ENCODE data around the gene FBLL1. TPM values are rescaled to one million over a fixed set of nuclear protein-coding genes. Genes with fewer than 3 reads are reported as not detected.
"Not testable (repeated sequence)": the region's sequence is repeated elsewhere in the genome, so short reads cannot be mapped to it uniquely, and the experiment has no call there.

Gene FBLL1
- total RNA-seq, 6 experiments from 2014 or later: not detected

DNA sequence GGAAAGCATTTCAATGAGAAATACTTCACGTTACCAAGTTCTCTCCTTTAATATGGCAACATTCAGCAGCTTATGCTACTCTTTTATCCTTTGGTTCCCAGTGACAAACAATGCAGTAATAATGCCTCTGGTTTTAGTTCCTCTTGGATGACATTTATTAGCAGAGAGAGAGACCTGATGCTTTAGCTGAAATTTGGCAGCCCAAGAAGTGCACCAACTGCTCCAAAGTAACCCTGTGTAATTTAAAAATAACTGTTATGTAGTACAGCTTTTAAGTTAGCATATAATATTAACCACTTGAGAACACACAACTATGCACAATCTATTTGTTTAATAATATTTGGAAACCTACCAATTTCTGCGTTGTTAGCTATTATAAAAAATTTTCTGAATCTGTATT lies 28.3 kb downstream of the FBLL1 start:
- no peak for DNase-seq
- Mint-ChIP-seq H3K27ac (no peak overlapping the region), H3K27me3 (ENCODE audit: insufficient read depth) (no peaks in the 10 kb centered on the region), H3K4me1 (ENCODE audit: low read depth) (peaks cover 25% of the 10 kb centered on the region), H3K9me3 (no peaks in the 10 kb centered on the region), H3K4me3 (no peak overlapping the region), H3K36me3 (ENCODE audit: low read depth) (peaks cover 54% of the 10 kb centered on the region)
- TF ChIP-seq, protein P1, sequence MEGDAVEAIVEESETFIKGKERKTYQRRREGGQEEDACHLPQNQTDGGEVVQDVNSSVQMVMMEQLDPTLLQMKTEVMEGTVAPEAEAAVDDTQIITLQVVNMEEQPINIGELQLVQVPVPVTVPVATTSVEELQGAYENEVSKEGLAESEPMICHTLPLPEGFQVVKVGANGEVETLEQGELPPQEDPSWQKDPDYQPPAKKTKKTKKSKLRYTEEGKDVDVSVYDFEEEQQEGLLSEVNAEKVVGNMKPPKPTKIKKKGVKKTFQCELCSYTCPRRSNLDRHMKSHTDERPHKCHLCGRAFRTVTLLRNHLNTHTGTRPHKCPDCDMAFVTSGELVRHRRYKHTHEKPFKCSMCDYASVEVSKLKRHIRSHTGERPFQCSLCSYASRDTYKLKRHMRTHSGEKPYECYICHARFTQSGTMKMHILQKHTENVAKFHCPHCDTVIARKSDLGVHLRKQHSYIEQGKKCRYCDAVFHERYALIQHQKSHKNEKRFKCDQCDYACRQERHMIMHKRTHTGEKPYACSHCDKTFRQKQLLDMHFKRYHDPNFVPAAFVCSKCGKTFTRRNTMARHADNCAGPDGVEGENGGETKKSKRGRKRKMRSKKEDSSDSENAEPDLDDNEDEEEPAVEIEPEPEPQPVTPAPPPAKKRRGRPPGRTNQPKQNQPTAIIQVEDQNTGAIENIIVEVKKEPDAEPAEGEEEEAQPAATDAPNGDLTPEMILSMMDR (IDR thresholded peaks at IDR 0.05): no peak

DNA sequence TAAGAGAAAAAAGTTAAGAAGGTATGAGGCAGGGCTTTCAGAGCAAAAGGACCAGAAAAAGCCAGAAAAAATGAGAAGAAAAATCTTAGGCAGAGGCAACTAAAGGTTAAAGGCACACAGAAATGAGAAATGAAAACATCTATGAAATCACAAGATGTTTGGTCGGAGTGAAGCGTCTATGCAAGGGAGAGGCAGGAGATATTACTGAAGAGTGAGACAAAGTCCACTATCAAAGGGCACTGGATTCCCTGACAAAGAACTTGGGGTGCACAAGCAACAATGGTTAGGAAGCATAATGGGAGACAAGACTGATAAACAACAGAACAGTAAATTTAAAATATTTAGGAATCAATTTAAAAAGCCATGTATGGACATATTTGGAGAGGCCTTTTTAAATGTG lies 33.2 kb downstream of the FBLL1 start:
- peaks cover 24% of the 10 kb centered on the region for H3K36me3 Mint-ChIP-seq (ENCODE audit: low read depth)
- H3K4me1 Mint-ChIP-seq (ENCODE audit: low read depth): peaks cover 7% of the 10 kb centered on the region; the same call in 1 of the 2 replicates
- TF ChIP-seq, protein P1 (IDR thresholded peaks at IDR 0.05): no peak
- no peak for DNase-seq
- H3K4me3 Mint-ChIP-seq: no peak overlapping the region
- no peaks in the 10 kb centered on the region for H3K27me3 Mint-ChIP-seq (ENCODE audit: insufficient read depth)
- H3K9me3 Mint-ChIP-seq: no peaks in the 10 kb centered on the region
- H3K27ac Mint-ChIP-seq: no peak overlapping the region

DNA sequence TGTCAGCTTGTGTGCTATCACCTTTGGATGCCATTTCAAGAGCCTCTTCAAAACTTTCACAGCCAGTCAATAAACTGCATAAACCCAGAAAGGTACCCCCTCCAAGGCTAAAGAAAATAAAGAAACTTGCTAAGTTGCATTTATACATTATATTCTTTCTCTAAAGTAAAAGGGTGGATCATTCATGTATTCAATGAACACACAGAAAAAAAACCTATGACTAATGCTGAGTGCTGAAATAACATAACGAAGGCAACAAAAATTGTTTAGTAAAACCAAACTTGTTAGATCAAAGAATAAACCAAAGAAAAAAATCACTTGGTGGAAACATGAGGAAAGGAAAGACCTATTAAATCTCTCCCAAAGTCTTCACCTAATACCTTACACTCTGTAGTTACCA lies 34.9 kb downstream of the FBLL1 start:
- Mint-ChIP-seq H3K9me3 (no peaks in the 10 kb centered on the region), H3K36me3 (ENCODE audit: low read depth) (peaks cover 33% of the 10 kb centered on the region), H3K4me1 (ENCODE audit: low read depth) (peaks cover 7% of the 10 kb centered on the region; the same call in 1 of the 2 replicates), H3K27ac (peak overlapping the region; percentile 10; the same call in 1 of the 2 replicates), H3K27me3 (ENCODE audit: insufficient read depth) (no peaks in the 10 kb centered on the region), H3K4me3 (no peak overlapping the region)
- DNase-seq: no peak
- TF ChIP-seq, protein P1 (IDR thresholded peaks at IDR 0.05): no peak

DNA sequence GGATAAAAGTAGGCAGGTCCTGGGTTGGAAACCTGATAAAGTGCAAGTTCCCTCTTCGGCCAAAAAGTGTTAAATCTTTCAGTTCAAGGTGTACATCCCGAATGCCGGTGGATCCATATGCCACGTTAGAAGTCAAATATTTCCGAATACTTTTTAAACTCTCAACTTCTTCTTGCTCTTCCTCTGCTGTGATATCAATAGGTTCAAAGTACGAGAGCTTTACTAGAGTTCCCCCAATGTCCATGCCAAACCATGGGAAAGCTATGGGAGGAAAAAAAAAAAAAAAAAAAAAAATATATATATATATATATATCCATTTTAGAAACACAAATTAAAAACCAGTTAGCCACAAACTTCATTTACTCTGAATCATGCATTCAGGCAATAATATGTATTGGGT lies 39.6 kb downstream of the FBLL1 start:
- Mint-ChIP-seq H3K4me3 (no peak overlapping the region), H3K27ac (no peak overlapping the region), H3K9me3 (no peaks in the 10 kb centered on the region), H3K27me3 (ENCODE audit: insufficient read depth) (no peaks in the 10 kb centered on the region), H3K36me3 (ENCODE audit: low read depth) (peaks cover 19% of the 10 kb centered on the region), H3K4me1 (ENCODE audit: low read depth) (peaks cover 6% of the 10 kb centered on the region; the same call in 1 of the 2 replicates)
- DNase-seq: no peak
- TF ChIP-seq, protein P1 (IDR thresholded peaks at IDR 0.05): no peak

DNA sequence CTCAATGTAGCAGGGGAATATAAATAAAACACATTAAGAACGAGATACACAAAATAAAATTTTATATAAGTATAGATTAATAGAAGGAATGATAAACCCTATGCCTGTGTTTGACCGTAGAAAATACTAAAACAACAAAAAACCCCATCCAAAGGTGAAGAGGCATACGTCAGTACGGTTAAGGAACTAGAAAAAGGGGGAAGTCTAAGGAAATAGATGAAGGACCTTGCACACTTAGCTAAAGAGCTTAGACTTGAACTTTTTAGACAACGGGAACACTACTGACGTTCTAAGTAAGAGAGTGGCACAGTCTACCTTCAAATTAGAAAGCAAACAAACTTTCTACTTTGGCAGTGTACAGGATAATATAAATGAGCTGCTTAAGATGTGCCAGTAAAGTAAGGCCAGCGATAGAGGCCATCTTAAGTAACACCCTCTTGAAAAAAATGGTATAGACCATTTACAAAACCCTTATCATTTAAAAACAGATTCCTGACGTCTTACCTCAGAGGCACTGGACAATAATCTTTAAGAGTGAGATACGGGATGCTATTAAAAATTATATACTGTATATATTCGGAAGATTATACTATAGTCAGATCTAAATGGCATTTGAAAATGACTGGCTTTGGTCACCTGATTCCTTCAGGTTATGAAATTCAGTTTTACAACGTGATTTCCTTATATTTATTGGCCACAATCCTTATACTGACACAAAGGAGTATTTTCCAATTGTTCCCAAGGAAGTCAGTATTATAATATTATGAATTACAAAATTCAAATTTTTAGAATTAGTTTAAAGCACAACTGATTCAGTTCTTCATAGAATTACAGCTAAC lies 41.6 kb downstream of the FBLL1 start:
- no peak for DNase-seq
- H3K27ac Mint-ChIP-seq: no peak overlapping the region
- TF ChIP-seq, protein P1 (IDR thresholded peaks at IDR 0.05): no peak
- no peaks in the 10 kb centered on the region for H3K9me3 Mint-ChIP-seq
- H3K36me3 Mint-ChIP-seq (ENCODE audit: low read depth): peaks cover 14% of the 10 kb centered on the region
- no peak overlapping the region for H3K4me3 Mint-ChIP-seq
- H3K4me1 Mint-ChIP-seq (ENCODE audit: low read depth): peaks cover 7% of the 10 kb centered on the region
- no peaks in the 10 kb centered on the region for H3K27me3 Mint-ChIP-seq (ENCODE audit: insufficient read depth)

DNA sequence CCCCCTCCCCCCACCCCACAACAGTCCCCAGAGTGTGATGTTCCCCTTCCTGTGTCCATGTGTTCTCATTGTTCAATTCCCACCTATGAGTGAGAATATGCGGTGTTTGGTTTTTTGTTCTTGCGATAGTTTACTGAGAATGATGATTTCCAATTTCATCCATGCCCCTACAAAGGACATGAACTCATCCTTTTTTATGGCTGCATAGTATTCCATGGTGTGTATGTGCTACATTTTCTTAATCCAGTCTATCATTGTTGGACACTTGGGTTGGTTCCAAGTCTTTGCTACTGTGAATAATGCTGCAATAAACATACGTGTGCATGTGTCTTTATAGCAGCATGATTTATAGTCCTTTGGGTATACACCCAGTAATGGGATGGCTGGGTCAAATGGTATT lies 44.6 kb downstream of the FBLL1 start:
- H3K9me3 Mint-ChIP-seq; H3K27me3 Mint-ChIP-seq (ENCODE audit: insufficient read depth); H3K36me3 Mint-ChIP-seq (ENCODE audit: low read depth); H3K4me3 Mint-ChIP-seq; DNase-seq; H3K27ac Mint-ChIP-seq: not testable (repeated sequence)
- H3K4me1 Mint-ChIP-seq (ENCODE audit: low read depth): peaks cover 26% of the 10 kb centered on the region

DNA sequence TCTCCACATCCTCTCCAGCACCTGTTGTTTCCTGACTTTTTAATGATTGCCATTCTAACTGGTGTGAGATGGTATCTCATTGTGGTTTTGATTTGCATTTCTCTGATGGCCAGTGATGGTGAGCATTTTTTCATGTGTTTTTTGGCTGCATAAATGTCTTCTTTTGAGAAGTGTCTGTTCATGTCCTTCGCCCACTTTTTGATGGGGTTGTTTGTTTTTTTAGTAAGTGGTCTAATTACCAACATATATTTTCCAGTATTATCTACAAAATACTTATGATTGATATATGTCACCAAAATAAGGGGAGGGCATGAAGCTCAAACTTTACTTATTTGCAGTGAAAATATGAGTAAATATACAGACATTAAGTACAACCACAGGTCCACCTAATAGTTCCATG lies 45.1 kb downstream of the FBLL1 start:
- not testable (repeated sequence) for H3K27me3 Mint-ChIP-seq (ENCODE audit: insufficient read depth); H3K4me3 Mint-ChIP-seq; H3K36me3 Mint-ChIP-seq (ENCODE audit: low read depth); H3K9me3 Mint-ChIP-seq; H3K27ac Mint-ChIP-seq; DNase-seq
- peaks cover 26% of the 10 kb centered on the region for H3K4me1 Mint-ChIP-seq (ENCODE audit: low read depth)
